Measurements from ENCODE around the gene NAIF1. TPM values are rescaled to one million over a fixed set of nuclear protein-coding genes. Genes with fewer than 3 reads are reported as not detected.
"Not testable (repeated sequence)": the region's sequence is repeated elsewhere in the genome, so short reads cannot be mapped to it uniquely, and the experiment has no call there.

The NAIF1 gene
- total RNA-seq, 1 donor from 2014 or later = 12.3 TPM

GRCh38 chr9:128088253-128088945, 21.3 kb upstream of the NAIF1 start:
- DNase-seq (ENCODE audit: low read depth) = no peak

- no peak for DNase-seq (ENCODE audit: low read depth)
Observed at GRCh38 chr9:128087262-128087661, 20.1 kb upstream of the NAIF1 start.

- DNase-seq (ENCODE audit: low read depth) = no peak
Observed at GRCh38 chr9:128085943-128086342, 18.8 kb upstream of the NAIF1 start.

GRCh38 chr9:128084746-128085145, 17.6 kb upstream of the NAIF1 start:
- DNase-seq (ENCODE audit: low read depth) = no peak

GRCh38 chr9:128082151-128082550, 15.0 kb upstream of the NAIF1 start:
- DNase-seq (ENCODE audit: low read depth) = no peak

- peak; percentile 95 for DNase-seq (ENCODE audit: low read depth)
Observed at GRCh38 chr9:128081056-128081455, 13.9 kb upstream of the NAIF1 start.

GRCh38 chr9:128080206-128080605, 13.1 kb upstream of the NAIF1 start:
- no peak for DNase-seq (ENCODE audit: low read depth)

GRCh38 chr9:128078504-128079434, 11.6 kb upstream of the NAIF1 start:
- no peak for DNase-seq (ENCODE audit: low read depth)

- DNase-seq (ENCODE audit: low read depth) = no peak
Observed at GRCh38 chr9:128077847-128078503, 10.9 kb upstream of the NAIF1 start.

- no peak for DNase-seq (ENCODE audit: low read depth)
Observed at GRCh38 chr9:128073253-128073886, 6.2 kb upstream of the NAIF1 start.

GRCh38 chr9:128072144-128073021, 5.3 kb upstream of the NAIF1 start:
- peak; percentile 90 for DNase-seq (ENCODE audit: low read depth)

- DNase-seq (ENCODE audit: low read depth) = not testable (repeated sequence)
Observed at GRCh38 chr9:128071475-128071874, 4.4 kb upstream of the NAIF1 start.

- DNase-seq (ENCODE audit: low read depth) = no peak
Observed at GRCh38 chr9:128070874-128071273, 3.8 kb upstream of the NAIF1 start.

- DNase-seq (ENCODE audit: low read depth) = no peak
Observed at GRCh38 chr9:128068386-128069205, 1.5 kb upstream of the NAIF1 start.

GRCh38 chr9:128067645-128068385, 695 bp upstream of the NAIF1 start, which contains the start of gene SLC25A25:
Gene SLC25A25, plus strand, starts transcription at chr9:128068232. Its CDS starts 88 bp downstream, at chr9:128068320.
- peak; percentile 99 for DNase-seq (ENCODE audit: low read depth)

GRCh38 chr9:128065907-128066712, 1.0 kb downstream of the NAIF1 start:
- DNase-seq (ENCODE audit: low read depth) = no peak

Data from myocyte (in vitro differentiated cells).